Activated CD4-positive, alpha-beta T cell treated with anti-CD3 and anti-CD28 coated beads for 24 hours (primary cell): ENCODE measurements around the gene CENPK.
"Not testable (repeated sequence)": the region's sequence is repeated elsewhere in the genome, so short reads cannot be mapped to it uniquely, and the experiment has no call there.

Experiments used
- DNase-seq, 2 donors: peaks; one replicate each; pipeline ENCODE4 v3.0.0-alpha.2; 2020; ENCODE audit warnings: low read depth in 2 of 2

The CENPK gene

GRCh38 chr5:65506961-65507360 is 56.0 kb downstream of the CENPK start:
- DNase-seq: no peak

GRCh38 chr5:65489119-65489518 is 73.8 kb downstream of the CENPK start:
- DNase-seq: no peak

- DNase-seq: not testable (repeated sequence)
Measured at GRCh38 chr5:65488038-65488687, 74.8 kb downstream of the CENPK start.

- not testable (repeated sequence) for DNase-seq
Measured at GRCh38 chr5:65486803-65487202, 76.2 kb downstream of the CENPK start.

- DNase-seq: no peak
Measured at GRCh38 chr5:65485405-65485804, 77.6 kb downstream of the CENPK start.

- DNase-seq: no peak
Measured at GRCh38 chr5:65483546-65484346, 79.2 kb downstream of the CENPK start.

GRCh38 chr5:65482736-65483545 is 80.0 kb downstream of the CENPK start:
- no peak for DNase-seq

- no peak for DNase-seq
Measured at GRCh38 chr5:65482296-65482735, 80.7 kb downstream of the CENPK start.

GRCh38 chr5:65481635-65482295 is 81.2 kb downstream of the CENPK start, which contains the start of gene ADAMTS6:
ADAMTS6 (minus strand) TSS chr5:65481920; CDS start chr5:65473673, 8,247 bp downstream.
- peak; percentile 59 to 73 for DNase-seq

- DNase-seq: no peak
Measured at GRCh38 chr5:65481171-65481581, 81.8 kb downstream of the CENPK start.

- DNase-seq: peak in 1 of 2 donors; percentile 8
Measured at GRCh38 chr5:65480306-65480865, 82.6 kb downstream of the CENPK start.

- no peak for DNase-seq
Measured at GRCh38 chr5:65479527-65479926, 83.4 kb downstream of the CENPK start.

GRCh38 chr5:65478336-65478735 is 84.6 kb downstream of the CENPK start:
- no peak for DNase-seq

GRCh38 chr5:65475895-65476294 is 87.1 kb downstream of the CENPK start:
- DNase-seq: no peak

GRCh38 chr5:65475336-65475735 is 87.6 kb downstream of the CENPK start:
- no peak for DNase-seq

- DNase-seq: no peak
Measured at GRCh38 chr5:65474130-65474711, 88.7 kb downstream of the CENPK start.

- no peak for DNase-seq
Measured at GRCh38 chr5:65468633-65469032, 94.3 kb downstream of the CENPK start.
